ENCODE results near the gene DRC3.

The DRC3 gene

GRCh38 chr17:18011286-18011685 lies 38.6 kb downstream of the DRC3 start:
- in situ Hi-C loops (cut with HindIII; ENCODE audit: low sequenced_read_pairs): no loop called here
- no peak overlapping the region for H3K4me3 ChIP-seq (ENCODE audit: low read depth, low read length)
- no peak for DNase-seq (ENCODE audit: low read depth, low spot score)
- TF ChIP-seq CTCF (IDR thresholded peaks at IDR 0.05; ENCODE audit: low read depth, low read length): no peak

GRCh38 chr17:18014006-18014405 lies 41.3 kb downstream of the DRC3 start:
- in situ Hi-C loops (cut with HindIII; ENCODE audit: low sequenced_read_pairs): no loop called here
- DNase-seq (ENCODE audit: low read depth, low spot score): no peak
- TF ChIP-seq CTCF (IDR thresholded peaks at IDR 0.05; ENCODE audit: low read depth, low read length): no peak
- no peak overlapping the region for H3K4me3 ChIP-seq (ENCODE audit: low read depth, low read length)

GRCh38 chr17:18015593-18015992 lies 42.9 kb downstream of the DRC3 start:
- DNase-seq (ENCODE audit: low read depth, low spot score): no peak
- TF ChIP-seq CTCF (IDR thresholded peaks at IDR 0.05; ENCODE audit: low read depth, low read length): no peak
- no peak overlapping the region for H3K4me3 ChIP-seq (ENCODE audit: low read depth, low read length)
- in situ Hi-C loops (cut with HindIII; ENCODE audit: low sequenced_read_pairs): no loop called here

DNA sequence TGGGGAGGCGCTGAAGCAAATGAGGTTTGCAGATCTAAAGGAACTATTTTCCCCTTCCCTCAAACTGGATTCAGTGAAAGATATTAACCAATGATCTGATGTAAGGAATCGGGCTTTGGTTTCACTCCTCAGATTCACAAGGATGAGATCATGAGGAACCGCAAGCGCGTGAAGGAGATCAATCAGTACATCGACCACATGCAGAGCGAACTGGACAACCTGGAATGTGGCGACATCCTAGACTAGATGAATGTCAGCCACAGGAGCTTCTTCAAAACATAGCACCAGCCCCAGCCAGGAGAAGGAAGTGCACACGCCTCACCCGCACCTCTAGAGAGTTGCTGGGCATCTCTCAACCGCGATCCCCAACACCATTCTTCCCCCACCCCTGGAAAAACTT lies 43.8 kb downstream of the DRC3 start:
- no peak overlapping the region for H3K4me3 ChIP-seq (ENCODE audit: low read depth, low read length)
- DNase-seq (ENCODE audit: low read depth, low spot score): no peak
- TF ChIP-seq CTCF (IDR thresholded peaks at IDR 0.05; ENCODE audit: low read depth, low read length): no peak
- in situ Hi-C loops (cut with HindIII; ENCODE audit: low sequenced_read_pairs): no loop called here

- no peak overlapping the region for H3K4me3 ChIP-seq (ENCODE audit: low read depth, low read length)
- in situ Hi-C loops (cut with HindIII; ENCODE audit: low sequenced_read_pairs): no loop called here
- DNase-seq (ENCODE audit: low read depth, low spot score): peak; percentile 33
- no peak for TF ChIP-seq CTCF (IDR thresholded peaks at IDR 0.05; ENCODE audit: low read depth, low read length)
These were observed 45.3 kb downstream of the DRC3 start for GRCh38 chr17:18017958-18018357.

DNA sequence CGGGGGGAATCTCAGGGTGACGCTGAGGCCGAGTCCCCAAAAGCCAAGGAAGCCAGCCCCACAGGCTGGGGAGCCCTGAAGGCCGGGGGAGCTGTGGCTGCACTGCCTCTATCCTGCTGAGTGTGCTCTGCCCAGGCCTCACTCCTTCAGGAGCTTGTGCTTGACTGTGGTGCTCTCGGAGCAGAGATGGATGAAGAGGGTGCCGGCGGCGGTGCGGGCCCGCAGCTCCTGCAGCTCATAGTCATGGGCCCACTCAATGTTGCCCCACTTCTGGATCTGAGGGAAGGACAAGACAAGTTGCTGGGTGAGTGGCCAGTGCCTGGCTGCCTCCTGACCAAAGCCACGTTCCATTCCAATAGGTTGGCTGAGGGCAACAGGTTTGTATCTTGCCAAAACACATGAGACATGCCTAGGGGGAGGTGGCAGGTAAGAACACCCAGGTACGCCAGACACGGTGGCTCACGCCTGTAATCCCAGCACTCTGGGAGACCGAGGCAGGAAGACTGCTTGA lies 45.8 kb downstream of the DRC3 start:
- no peak for DNase-seq (ENCODE audit: low read depth, low spot score)
- in situ Hi-C loops (cut with HindIII; ENCODE audit: low sequenced_read_pairs): no loop called here
- no peak overlapping the region for H3K4me3 ChIP-seq (ENCODE audit: low read depth, low read length)
- no peak for TF ChIP-seq CTCF (IDR thresholded peaks at IDR 0.05; ENCODE audit: low read depth, low read length)

DNA sequence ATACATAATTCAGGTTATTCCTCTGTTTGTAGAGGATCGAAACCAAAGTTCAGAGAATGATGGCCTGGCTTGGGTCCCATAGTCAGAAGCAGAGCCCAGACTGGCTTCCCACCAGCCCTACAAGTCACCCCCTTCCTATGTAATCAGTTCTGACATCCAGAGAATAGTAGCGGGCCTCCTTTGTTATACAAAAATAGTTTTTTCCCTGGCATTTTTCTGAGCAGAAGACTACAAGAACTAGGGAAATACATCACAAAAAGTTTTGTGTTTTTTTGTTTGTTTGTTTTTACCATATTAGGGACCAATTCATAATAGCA lies 47.1 kb downstream of the DRC3 start:
- H3K4me3 ChIP-seq (ENCODE audit: low read depth, low read length): no peak overlapping the region
- no peak for DNase-seq (ENCODE audit: low read depth, low spot score)
- no peak for TF ChIP-seq CTCF (IDR thresholded peaks at IDR 0.05; ENCODE audit: low read depth, low read length)
- in situ Hi-C loops (cut with HindIII; ENCODE audit: low sequenced_read_pairs): no loop called here

All from astrocyte of the spinal cord (primary cell).